PFSK-1 (cell line): ENCODE measurements around the gene OBSL1.

Experiments used
- POLR2AphosphoS5 ChIP-seq: IDR thresholded peaks from 2 replicates; pipeline ENCODE4 v1.6.1; 2012; ENCODE audit warnings: low read depth, mild to moderate bottlenecking, control low read depth, low read length, moderate library complexity
- TAF1 ChIP-seq: IDR thresholded peaks from 2 replicates; pipeline ENCODE4 v1.6.1; 2012; ENCODE audit warnings: low read length, control low read depth, borderline replicate concordance; ENCODE audit not compliant: insufficient read depth
- TF ChIP-seq, protein P1 (sequence below), 2 experiments: IDR thresholded peaks; 2 replicates each; pipeline versions ENCODE4 v1.6.1 to v1.8.0; 2011 to 2012; ENCODE audit warnings: low read depth in 2 of 2, low read length in 2 of 2, control low read depth in 1 of 2, inconsistent platforms in 1 of 2, mild to moderate bottlenecking in 1 of 2, moderate library complexity in 1 of 2; ENCODE audit not compliant: insufficient read depth in 1 of 2

GRCh38 chr2:219556413-219556812, 14.9 kb downstream of the OBSL1 start:
- TF ChIP-seq, protein P1, sequence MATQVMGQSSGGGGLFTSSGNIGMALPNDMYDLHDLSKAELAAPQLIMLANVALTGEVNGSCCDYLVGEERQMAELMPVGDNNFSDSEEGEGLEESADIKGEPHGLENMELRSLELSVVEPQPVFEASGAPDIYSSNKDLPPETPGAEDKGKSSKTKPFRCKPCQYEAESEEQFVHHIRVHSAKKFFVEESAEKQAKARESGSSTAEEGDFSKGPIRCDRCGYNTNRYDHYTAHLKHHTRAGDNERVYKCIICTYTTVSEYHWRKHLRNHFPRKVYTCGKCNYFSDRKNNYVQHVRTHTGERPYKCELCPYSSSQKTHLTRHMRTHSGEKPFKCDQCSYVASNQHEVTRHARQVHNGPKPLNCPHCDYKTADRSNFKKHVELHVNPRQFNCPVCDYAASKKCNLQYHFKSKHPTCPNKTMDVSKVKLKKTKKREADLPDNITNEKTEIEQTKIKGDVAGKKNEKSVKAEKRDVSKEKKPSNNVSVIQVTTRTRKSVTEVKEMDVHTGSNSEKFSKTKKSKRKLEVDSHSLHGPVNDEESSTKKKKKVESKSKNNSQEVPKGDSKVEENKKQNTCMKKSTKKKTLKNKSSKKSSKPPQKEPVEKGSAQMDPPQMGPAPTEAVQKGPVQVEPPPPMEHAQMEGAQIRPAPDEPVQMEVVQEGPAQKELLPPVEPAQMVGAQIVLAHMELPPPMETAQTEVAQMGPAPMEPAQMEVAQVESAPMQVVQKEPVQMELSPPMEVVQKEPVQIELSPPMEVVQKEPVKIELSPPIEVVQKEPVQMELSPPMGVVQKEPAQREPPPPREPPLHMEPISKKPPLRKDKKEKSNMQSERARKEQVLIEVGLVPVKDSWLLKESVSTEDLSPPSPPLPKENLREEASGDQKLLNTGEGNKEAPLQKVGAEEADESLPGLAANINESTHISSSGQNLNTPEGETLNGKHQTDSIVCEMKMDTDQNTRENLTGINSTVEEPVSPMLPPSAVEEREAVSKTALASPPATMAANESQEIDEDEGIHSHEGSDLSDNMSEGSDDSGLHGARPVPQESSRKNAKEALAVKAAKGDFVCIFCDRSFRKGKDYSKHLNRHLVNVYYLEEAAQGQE (IDR thresholded peaks at IDR 0.05; ENCODE audit: insufficient read depth in 1 of 2, low read depth in 2 of 2, low read length in 2 of 2): no peak
- TF ChIP-seq POLR2AphosphoS5 (no peak), TAF1 (no peak)
